HG03097 (cell line): Measurements from ENCODE around the gene ARID3A.

Source experiments
- ATAC-seq: cut with Tn5 transposase; IDR thresholded peaks from one replicate; pipeline ENCODE4 v1.9.1; 2021; ENCODE audit not compliant: unreplicated experiment, low FRiP score

Gene ARID3A

DNA sequence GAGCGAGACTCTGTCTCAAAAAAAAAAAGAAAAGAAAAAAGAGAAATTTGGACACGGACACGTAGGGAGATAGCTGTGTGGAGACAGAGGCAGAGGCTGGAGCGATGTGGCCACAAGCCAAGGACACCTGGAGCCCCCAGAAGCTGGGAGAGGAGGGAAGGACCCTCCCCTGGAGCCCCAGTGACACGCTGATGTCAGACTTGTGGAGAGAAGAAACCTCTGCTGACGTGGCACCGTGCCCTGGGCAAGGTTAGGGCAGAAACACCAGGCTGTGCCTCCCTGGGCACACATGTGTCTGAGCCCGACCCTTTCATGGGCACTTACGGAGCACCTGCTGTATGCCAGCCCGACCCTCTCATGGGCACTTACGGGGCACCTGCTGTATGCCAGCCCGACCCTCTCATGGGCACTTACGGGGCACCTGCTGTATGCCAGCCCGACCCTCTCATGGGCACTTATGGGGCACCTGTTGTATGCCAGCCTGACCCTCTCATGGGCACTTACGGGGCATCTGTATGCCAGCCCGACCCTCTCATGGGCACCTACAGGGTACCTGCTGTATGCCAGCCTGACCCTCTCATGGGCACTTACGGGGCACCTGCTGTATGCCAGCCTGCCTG is 17.8 kb downstream of the ARID3A start:
- no peak for ATAC-seq

DNA sequence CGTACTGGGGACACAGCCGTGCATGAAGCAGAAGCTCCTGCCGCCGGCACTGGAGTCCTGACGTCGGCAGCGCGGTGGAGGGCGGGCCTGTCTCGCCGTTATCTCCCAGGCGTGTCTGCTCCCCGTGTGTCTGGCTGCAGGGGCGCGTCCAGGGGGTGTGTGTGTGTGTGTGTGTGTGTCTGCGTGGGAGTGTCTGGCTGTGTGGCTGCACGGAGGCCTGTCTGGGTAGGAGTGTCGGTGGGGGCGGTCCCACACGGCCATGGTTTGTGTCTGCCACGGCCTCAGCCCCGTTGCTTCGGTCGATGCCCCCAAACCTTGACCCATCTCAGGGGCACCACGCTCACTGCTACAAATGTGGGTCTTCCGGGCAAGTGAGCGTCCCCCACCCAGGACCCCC is 18.3 kb downstream of the ARID3A start:
- no peak for ATAC-seq

DNA sequence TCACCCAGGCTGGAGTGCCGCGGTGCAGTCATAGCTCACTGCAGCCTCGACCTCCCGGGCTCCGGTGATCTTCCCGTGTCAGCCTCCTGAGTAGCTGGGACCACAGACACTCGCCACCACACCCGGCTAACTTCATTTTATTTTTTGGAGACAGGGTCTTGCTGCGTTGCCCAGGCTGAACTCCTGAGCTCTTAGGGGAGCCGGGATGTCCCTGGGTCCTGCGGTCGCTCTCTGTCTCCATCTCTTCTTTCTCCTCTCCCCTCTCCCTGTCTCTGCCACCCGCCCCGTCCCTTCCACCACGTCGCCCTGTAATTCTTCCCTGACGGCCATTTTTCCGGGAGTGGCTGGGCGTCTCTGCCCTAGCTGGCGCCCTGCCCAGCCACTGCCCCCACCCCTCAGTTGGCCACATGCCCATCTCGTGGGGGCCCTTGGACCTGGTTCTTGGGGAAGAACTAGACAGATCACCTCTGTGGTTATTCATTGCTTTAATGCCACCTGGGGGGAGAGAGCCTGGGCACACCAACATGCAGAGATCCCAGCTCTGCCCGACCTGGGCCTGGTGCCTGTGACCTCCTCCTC is 18.9 kb downstream of the ARID3A start:
- no peak for ATAC-seq

DNA sequence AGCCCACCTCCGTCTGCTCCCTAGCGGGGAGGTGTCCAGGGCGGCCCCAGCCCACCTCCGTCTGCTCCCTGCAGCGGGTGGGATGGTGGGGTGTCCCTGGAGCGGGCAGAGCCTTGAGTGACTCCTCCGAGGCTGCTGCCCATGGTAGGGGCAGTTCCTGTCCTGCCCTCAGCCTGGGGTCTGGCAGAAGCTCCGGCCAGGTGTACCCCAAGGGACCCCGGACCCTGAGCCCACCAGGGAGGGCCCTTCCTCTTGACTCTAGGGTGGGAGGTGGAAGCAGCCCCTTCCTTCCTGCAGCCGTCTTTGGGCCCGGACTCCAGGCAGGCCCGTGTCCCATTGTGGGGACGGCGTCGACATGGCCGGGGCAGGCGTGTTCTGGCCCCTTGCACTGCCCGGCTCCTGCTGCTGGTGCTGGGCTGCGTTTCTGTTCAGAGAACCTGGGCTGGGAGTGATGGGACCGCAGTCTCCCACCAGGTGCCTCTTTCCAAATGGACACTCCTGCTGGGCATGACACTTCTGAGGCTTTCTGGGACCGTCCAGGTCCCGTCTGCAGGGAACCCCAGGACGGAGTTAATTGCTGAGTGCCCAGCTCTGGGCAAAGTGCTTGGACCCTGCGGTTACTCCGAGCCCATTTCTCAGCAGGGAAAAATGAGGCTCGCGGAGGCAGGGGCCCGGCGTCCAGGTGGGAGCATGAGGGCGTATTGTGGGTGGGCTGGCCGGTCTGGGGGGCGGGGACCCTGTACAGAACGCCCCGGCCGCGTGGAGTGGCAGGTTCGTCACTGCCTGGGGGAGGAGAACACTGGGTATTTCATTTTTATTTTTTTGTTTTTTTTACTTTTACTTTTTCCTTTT is 19.8 kb downstream of the ARID3A start:
- no peak for ATAC-seq

DNA sequence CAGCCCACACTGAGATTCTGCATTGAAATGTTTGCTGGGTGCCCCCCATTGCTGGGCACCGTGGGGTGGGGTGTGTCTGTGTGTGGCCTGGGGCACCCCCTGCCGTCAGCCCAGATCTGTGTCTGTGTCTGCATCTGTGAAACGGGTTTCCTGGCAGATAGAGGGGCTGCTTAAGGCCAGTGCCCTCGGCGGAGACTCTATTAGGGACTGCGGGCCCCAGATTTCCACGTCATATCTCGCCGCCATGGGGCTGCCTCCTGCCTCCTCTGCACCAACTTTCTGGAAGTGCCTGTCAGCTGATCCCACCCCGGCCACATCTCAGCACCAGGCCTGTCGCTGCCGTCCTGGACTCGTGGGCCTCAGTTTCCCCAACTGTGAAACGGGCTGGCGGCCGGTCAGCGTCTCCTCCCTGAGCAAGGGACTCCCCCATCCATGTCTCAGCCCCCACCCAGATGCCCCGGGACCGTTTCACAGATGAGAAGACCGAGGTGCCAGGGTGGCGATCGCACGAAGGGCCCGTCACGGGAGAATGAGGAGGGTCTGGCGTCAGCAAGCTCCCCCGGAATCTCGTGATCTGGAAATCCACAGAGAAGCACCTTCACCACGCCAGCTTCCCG is 21.4 kb downstream of the ARID3A start:
- ATAC-seq, result no peak

DNA sequence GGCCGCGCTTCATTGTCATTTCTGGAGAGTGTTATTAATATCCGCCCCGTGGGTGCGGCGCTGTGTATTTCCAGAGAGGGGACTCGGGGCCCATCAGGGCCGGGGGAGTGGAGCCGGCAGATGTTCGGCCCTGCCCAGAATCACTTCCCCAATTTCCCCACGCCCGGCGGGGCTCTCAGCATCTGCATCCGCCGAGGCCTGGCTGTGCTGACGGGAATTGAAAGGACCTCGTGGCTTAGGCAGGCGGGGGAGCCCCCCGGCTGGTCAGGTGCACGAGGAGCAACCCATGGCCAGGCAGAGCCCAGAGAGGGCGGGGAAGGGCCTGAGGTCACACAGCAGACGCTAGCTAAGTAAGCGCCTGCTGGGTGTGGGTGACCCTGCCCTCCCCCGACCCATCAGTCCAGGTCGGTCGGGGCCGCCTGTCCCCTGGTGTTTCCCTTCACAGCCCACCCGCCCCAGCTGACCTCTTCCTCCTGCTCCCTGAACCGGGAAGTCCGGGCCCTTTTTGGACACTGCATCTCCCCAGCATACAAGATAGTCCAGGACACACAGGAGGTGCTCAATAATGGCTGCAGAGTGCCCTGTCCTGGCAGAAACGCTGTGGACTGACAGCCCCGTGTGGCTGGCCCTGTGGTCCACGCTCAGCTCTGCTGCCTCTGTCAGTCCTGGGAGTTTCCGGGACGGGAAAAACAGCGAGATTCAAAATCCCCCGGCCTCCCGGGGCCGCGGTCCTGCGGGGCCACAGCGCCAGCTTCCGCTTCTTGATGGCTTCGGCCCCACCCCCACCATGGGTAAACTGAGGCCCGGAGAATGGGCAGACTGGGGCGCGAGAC is 22.1 kb downstream of the ARID3A start:
- ATAC-seq, result peak; percentile 74

DNA sequence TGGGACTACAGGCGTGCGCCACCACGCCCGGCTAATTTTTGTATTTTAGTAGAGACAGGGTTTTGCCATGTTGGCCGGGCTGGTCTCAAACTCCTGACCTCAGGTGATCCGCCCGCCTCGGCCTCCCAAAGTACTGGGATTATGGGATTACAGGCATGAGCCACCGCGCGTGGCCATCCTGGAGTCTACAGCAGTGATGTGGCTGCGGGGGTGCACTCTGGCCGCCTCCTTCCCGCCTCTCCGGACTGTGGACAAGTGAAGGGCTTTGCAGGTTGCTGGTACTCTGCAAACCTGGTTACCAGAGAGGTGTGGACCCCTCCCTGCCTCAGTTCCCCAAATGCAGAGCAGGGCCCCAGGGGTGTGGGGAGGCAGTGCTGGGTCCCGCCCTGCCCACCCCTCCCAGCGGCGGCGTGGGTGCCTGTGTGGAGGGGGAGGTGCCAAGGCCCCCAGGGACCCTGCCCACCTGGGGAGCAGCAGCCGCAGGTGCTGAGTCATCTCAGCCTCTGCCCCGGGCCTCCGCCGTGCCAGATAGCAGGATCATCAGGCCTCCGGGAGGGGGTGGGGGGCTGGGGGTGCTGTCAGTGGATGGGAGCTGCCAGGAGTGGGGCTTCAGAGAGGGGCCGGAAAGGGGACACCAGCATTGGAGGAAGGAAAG is 23.1 kb downstream of the ARID3A start:
- no peak for ATAC-seq

DNA sequence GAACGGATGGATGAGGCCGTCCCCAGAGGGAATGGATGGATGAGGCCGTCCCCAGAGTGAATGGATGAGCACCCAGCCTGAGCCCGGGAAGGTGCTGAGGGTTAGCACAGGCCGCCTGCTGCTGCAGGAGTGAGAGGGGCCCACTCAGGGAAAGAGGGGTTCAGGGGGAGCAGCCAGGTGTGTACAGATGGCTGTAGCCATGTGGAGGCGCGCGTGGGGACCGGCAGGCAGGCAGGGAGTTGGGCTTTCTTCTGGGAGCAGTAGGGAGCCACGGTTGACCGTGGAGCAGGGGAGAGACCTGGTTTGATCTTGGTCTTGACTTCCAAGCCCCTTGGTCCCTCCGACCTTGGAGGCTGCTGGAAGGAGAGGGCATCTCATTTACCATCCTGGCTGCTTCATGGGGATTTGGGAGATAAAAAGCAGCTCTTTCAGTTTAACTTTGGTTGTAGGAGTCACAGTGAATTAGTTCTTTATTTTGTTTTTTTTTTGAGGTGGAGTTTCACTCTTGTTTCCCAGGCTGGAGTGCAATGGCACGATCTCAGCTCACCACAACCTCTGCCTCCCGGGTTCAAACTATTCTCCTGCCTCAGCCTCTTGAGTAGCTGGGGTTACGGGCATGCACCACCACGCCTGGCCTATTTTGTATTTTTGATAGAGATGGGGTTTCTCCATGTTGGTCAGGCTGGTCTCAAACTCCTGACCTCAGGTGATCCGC is 24.7 kb downstream of the ARID3A start:
- no peak for ATAC-seq

DNA sequence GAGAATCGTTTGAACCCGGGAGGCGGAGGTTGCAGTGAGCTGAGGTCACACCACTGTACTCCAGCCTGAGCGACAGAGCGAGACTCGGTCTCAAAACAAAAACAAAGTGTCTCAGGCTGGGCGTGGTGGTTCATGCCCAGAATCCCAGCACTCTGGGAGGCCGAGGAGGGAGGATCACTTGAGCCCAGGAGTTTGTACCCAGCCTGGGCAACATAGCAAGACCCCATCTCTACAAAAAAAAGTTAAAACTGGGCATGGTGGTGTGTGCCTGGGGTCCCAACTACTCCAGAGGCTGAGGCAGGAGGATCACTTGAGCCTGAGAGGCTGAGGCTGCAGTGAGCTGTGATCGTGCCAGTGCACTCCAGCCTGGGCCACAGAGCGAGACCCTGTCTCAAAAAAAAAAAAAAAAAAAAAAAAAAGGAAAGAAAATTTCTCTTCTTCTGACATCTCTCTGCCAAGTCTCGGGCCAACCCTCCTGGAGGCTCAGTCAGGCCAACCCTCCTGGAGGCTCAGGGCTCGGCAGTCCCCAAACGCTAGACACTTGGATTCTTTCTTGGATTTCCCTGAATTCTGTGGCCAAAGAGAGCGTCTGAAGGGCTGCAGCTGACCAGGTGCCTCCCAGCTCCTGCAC is 26.3 kb downstream of the ARID3A start:
- no peak for ATAC-seq

DNA sequence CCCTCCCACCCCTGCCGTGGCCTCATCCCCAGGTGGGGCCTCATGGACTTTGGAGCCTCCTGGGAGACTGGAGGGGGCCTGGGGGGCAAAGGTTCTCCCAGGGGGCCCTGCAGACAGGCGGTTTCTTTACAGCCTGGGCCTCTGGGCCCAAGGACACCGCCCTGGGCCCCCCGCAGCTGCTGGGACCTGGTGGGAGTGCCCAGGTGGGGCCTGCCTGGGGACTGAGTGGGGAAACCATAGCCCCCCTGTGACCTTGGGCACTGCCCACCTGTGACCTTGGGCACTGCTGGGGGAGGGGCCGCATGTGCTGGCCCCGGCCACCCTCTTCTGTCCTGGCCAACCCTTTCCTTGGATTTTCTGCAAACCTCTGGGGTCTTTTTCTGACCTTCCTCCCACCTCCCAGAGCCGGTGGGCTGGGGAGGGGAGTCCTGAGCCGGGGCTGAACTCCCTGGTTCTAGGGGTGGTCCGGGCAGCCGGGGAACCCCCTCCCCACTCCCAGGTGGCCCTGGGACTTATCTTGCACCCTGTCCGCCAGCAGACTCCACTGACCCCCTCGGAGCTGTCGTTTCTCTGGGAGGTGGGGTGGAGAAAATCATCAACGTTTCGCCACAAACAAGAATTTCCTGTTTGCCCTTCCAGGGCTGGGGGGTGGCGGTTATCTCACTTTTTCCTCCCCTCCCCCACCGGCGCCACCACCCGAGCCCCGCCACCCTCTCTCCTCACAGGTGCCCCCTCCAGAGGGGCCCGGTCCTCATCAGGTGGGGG is 27.0 kb downstream of the ARID3A start:
- ATAC-seq, result no peak

DNA sequence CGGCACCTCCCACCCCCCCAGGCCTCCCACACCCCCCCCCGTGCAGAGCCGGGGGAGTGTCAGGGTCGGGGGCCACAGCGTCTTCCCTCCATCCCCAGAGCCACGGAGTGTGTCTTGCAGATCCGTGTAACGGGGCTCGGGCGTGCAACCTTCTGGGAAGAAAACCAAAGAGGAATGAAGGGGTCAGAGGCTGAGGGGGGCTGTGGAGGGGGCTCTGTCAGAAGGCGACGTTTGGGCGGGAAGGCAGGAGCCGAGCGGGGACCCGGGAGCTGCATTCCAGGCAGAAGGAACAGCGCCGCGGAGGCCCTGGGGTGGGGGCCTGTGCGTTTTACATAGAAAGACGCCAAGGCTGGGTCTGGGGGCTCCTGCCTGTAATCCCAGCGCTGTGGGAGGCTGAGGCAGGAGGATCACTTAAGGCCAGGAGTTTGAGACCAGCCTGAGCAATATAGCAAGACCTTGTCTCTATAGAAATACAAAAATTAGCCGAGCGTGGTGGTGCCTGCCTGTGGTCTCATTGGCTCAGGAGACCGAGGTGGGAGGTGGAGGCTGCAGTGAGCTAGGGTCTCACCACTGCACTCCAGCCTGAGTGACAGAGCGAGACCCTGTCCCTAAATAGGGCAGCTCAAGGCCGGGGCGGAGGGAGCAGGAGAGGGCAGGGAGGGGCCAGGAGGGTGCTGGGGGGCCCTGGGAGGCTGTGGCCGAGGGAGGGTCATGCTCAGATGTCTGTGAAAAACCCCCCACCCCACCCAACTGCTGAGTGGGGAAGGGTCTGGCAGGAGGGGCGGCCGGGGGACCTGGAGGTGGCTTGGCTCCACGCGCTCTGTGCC is 27.8 kb downstream of the ARID3A start:
- ATAC-seq, result no peak

DNA sequence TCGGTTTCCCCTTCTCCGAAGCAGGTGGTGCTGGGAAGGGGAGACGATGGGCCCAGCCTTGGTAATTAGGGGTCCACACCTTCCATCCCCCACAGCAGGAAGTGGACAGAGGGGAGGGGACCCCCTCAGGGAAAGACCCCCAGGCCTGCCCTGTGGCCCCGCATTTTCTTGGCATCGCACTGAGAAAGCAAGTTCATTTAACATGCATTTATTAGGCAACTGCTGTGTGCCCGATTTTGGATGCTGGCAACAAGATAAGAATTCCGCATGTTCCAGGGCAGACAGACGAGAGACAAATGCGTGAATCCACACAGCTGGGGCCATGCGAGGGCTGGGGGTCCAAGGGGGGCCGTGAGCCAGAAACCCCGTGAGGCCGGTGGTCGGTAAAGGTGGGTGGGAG is 28.4 kb downstream of the ARID3A start:
- no peak for ATAC-seq

DNA sequence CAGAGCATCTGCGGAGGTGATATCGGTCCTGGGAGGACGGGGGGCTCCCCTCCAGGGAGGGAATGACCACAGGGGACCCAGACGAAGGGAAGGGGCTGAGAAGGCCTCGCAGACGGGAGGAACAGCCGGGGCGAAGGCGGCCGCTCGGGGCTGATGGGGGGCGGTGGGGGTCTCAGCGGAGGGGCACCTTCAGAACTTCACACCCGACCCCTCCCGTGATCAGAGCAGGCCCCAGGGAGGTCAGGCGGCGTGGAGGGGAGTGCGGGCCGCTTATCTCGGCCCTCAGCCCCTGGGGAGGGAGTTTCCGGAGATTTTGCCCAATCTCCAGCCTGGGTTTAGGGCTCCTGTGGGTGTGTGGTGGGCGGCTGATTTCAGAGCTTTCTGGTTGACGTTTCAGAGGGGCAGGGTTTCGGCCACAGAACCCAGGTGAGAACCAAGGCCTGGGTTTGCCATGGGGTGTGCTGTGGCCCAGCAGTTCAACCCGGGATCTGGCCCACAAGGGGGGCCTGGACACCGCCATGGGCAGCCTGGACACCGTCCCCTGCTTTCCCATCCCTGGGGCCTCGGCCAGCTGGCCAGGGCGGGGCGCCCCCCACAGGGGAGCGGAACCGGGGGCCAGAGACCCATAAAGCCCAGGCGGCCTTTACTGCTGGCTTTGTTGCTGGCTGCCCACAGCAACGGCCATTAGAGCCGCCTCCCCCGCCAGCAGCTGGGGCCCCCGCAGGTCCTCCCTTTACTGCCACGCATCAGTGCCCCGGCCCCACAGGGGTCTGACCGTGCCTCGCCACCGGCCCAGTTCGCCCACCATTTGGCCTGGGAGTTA is 29.0 kb downstream of the ARID3A start:
- no peak for ATAC-seq

DNA sequence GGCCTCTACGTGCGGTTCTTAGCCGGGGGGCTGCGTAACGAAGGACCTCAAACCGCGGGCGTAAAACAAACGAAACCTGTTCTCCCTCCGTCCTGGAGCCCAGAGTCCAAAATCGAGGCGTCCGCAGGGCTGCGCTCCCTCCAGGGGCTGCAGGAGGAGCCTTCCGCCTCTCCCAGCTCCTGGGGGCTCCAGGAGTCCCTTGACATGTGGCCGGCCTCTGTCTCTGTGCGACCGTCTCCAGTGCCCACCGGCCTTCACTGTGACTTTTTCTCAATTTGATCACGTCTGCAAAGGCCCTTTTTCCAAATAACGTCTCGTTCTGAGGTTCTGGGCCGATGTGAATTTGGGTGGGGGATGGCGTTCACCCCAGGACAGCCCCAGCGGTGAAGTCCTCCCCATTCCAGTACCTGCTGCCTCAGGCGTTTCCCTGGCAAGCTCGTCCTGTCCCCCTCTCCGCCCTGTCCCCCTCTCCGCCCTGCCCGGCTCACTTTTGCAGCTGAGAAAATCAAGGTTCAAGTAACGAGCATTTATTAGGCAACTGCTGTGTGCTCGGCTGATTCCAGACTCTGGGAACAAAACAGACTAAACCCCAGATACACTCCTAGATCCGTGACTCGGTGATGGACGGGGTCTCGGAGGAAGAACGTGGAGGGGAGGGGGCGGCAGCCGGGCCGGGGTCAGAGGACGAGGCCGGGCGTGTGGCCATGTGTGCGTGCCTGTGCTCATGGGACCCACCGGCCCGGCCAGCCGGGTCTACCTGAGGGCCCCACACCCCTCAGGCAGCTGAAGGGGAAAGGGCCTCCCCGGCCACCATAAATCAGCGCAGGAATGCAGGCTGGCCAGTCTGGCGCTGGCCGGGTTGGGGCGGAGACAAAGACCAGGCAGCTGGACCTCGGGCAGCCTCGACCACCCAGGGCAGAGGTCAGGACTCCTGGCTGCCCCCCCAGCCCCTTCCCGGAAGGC is 30.2 kb downstream of the ARID3A start:
- ATAC-seq, result no peak

DNA sequence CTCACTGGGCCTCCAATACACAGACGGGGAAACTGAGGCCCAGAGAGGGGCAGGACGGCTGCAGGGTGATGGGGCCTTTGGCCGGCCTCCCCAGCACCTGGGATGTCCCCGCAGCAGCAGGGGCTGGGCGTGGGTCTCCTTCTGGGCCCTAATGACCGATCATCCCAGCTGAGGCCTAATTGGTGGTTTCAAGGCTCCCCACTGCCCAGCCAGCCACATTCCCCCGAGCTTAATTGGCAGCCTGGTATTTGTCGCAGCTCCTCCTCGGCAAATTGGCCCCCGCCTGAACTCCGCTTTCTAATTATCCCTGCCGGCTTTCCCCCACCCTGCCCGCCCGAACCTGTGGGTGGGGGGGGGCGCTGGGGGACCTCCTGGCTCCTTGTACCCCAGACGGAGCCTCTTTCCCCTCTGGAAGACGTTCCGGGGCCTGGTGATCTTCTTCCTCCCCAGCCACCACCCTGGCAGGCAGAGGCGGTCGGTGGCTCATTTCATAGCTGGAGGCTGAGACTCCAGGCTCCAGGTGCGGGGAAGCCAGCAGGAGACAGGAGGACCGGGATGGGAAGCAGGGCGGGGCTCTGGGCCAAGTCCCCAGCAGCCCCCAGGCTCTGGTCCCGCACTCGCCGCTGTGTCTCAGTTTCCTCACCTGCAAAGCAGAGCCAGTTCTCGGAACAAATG is 31.1 kb downstream of the ARID3A start:
- ATAC-seq, result no peak
